ENCODE measurements around the gene PTH2R. TPM values are rescaled to one million over a fixed set of nuclear protein-coding genes. Genes with fewer than 3 reads are reported as not detected.

The PTH2R gene
- total and polyA plus RNA-seq, 2 of the 13 experiments (the other 11 are each of a cell fraction or from before 2014, with no cell fraction given) = 0.04 TPM; not detected in 1

DNA sequence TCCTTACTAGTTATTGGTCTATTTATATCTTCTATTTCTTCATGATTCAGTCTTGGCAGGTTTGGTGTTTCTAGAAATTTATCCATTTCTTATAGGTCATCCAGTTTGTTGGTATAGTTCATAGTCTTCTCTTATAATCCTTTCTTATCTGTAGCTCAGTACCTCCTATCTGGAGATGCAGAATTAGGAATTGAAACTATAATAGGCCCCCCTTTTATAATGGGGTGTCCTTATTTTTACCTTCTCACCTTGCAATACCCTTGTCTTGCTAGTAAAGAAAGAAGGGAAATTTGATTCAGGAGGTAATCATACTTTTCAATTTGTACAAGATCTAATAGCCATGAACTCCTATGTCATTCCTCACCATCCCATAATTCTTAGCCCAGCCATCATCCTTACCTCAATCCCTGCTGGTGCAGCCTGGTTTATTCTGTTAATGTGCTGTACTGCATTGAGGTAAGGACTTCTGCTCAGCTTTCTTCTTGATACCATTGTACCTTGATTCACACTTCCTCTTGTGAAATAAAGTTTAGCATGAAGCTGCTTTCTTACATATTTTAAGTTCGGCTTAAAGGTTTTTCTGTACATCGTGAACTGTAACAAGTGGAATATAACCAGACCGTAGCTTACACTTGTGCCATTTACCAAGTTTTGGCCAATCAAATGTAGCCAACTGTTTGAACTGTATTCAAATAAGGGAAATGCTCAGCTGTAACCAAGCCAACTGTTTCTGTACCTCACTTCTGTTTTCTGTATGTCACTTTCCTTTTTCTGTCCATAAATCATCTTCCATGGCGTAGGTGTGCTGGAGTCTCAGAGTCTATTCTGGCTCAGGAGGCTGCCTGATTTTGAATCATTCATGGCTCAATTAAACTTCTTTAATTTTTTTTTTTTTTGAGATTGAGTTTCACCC lies 40.1 kb upstream of the PTH2R start:
- Histone ChIP-seq H4K20me1 (ENCODE audit: insufficient read depth, low read length) (no peaks in the 10 kb centered on the region), H3K4me3 (replicated peaks in 1 of 3; ENCODE audit: insufficient read depth in 1 of 3, low read depth in 2 of 3, low read length in 3 of 3) (no peak overlapping the region), H3K4me1 (ENCODE audit: insufficient read depth, low read length) (peaks cover 27% of the 10 kb centered on the region), H3K9me3 (ENCODE audit: low read length) (peaks cover 13% of the 10 kb centered on the region), H3K79me2 (ENCODE audit: insufficient read depth, low read length) (no peaks in the 10 kb centered on the region), H3K36me3 (replicated peaks in 1 of 2; ENCODE audit: control insufficient read depth in 1 of 2, insufficient read depth in 2 of 2, low read length in 2 of 2) (no peaks in the 10 kb centered on the region), H2AFZ (ENCODE audit: low read length) (no peak overlapping the region), H3K27me3 (ENCODE audit: control insufficient read depth in 1 of 2, insufficient read depth in 2 of 2, low read length in 2 of 2) (no peaks in the 10 kb centered on the region), H3K4me2 (ENCODE audit: low read depth, low read length) (no peak overlapping the region), H3K27ac (ENCODE audit: extremely low read length, insufficient read depth, low read length) (no peak overlapping the region), H3K9ac (ENCODE audit: insufficient read depth, low read depth, low read length) (no peak overlapping the region)
- TF ChIP-seq ZNF501 (CRISPR knock-in tag; IDR thresholded peaks at IDR 0.05) (no peak), MXD4 (CRISPR knock-in tag; IDR thresholded peaks at IDR 0.05) (no peak), KLF11 (CRISPR knock-in tag; IDR thresholded peaks at IDR 0.05) (no peak), ZFAT (CRISPR knock-in tag; conservative IDR thresholded peaks at IDR 0.05) (no peak), NR2F1 (CRISPR knock-in tag; IDR thresholded peaks at IDR 0.05) (no peak), CREM (IDR thresholded peaks at IDR 0.05) (no peak), CREM (CRISPR knock-in tag; IDR thresholded peaks at IDR 0.05) (no peak), HMG20A (CRISPR knock-in tag; IDR thresholded peaks at IDR 0.05; ENCODE audit: borderline replicate concordance) (no peak)
- TF ChIP-seq, protein P1, sequence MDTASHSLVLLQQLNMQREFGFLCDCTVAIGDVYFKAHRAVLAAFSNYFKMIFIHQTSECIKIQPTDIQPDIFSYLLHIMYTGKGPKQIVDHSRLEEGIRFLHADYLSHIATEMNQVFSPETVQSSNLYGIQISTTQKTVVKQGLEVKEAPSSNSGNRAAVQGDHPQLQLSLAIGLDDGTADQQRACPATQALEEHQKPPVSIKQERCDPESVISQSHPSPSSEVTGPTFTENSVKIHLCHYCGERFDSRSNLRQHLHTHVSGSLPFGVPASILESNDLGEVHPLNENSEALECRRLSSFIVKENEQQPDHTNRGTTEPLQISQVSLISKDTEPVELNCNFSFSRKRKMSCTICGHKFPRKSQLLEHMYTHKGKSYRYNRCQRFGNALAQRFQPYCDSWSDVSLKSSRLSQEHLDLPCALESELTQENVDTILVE (CRISPR knock-in tag; IDR thresholded peaks at IDR 0.05) = no peak
- TF ChIP-seq, protein P2, sequence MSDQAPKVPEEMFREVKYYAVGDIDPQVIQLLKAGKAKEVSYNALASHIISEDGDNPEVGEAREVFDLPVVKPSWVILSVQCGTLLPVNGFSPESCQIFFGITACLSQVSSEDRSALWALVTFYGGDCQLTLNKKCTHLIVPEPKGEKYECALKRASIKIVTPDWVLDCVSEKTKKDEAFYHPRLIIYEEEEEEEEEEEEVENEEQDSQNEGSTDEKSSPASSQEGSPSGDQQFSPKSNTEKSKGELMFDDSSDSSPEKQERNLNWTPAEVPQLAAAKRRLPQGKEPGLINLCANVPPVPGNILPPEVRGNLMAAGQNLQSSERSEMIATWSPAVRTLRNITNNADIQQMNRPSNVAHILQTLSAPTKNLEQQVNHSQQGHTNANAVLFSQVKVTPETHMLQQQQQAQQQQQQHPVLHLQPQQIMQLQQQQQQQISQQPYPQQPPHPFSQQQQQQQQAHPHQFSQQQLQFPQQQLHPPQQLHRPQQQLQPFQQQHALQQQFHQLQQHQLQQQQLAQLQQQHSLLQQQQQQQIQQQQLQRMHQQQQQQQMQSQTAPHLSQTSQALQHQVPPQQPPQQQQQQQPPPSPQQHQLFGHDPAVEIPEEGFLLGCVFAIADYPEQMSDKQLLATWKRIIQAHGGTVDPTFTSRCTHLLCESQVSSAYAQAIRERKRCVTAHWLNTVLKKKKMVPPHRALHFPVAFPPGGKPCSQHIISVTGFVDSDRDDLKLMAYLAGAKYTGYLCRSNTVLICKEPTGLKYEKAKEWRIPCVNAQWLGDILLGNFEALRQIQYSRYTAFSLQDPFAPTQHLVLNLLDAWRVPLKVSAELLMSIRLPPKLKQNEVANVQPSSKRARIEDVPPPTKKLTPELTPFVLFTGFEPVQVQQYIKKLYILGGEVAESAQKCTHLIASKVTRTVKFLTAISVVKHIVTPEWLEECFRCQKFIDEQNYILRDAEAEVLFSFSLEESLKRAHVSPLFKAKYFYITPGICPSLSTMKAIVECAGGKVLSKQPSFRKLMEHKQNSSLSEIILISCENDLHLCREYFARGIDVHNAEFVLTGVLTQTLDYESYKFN (CRISPR knock-in tag; conservative IDR thresholded peaks at IDR 0.05) = no peak
- TF ChIP-seq, protein P3, sequence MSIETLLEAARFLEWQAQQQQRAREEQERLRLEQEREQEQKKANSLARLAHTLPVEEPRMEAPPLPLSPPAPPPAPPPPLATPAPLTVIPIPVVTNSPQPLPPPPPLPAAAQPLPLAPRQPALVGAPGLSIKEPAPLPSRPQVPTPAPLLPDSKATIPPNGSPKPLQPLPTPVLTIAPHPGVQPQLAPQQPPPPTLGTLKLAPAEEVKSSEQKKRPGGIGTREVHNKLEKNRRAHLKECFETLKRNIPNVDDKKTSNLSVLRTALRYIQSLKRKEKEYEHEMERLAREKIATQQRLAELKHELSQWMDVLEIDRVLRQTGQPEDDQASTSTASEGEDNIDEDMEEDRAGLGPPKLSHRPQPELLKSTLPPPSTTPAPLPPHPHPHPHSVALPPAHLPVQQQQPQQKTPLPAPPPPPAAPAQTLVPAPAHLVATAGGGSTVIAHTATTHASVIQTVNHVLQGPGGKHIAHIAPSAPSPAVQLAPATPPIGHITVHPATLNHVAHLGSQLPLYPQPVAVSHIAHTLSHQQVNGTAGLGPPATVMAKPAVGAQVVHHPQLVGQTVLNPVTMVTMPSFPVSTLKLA (IDR thresholded peaks at IDR 0.05) = no peak
- TF ChIP-seq, protein P4, sequence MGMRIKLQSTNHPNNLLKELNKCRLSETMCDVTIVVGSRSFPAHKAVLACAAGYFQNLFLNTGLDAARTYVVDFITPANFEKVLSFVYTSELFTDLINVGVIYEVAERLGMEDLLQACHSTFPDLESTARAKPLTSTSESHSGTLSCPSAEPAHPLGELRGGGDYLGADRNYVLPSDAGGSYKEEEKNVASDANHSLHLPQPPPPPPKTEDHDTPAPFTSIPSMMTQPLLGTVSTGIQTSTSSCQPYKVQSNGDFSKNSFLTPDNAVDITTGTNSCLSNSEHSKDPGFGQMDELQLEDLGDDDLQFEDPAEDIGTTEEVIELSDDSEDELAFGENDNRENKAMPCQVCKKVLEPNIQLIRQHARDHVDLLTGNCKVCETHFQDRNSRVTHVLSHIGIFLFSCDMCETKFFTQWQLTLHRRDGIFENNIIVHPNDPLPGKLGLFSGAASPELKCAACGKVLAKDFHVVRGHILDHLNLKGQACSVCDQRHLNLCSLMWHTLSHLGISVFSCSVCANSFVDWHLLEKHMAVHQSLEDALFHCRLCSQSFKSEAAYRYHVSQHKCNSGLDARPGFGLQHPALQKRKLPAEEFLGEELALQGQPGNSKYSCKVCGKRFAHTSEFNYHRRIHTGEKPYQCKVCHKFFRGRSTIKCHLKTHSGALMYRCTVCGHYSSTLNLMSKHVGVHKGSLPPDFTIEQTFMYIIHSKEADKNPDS (CRISPR knock-in tag; IDR thresholded peaks at IDR 0.05) = no peak
- DNase-seq (ENCODE audit: low spot score) (no peak), FAIRE-seq (no peak), ATAC-seq (no peak)
- BruUV-seq (replicated peaks) = no TSS peak
- in situ Hi-C loops (cut with HindIII; ENCODE audit: extremely low pct_ligation_motif_present, low pct_unique_long_range_greater_than_20kb) (no loop called here), intact Hi-C loops (cut with micrococcal nuclease; ENCODE audit: unreplicated experiment) (loop anchor here (5.0 kb wide), 1 partner anchor 1801 kb away; no protein-coding TSS in a partner anchor)
- ChIA-PET CTCF (ENCODE audit: low intra/inter-chr PET ratio, low total read pairs) (no interaction called here), POLR2A (no interaction called here)
- WGBS (ENCODE audit: low lambda C conversion rate) = 66% methylated on average over 4 of the region's 4 CpGs

Data from HepG2 (cell line).